Erythroblast (primary cell): Measurements from ENCODE around the gene MEGF9.

ENCODE experiments used
- GATA1 ChIP-seq: IDR thresholded peaks from 2 replicates; pipeline ENCODE4 v1.6.1; 2011; ENCODE audit warnings: low read depth, mild to moderate bottlenecking, control low read depth, low read length, moderate library complexity
- POLR2A ChIP-seq: IDR thresholded peaks from 2 replicates; pipeline ENCODE4 v1.6.1; 2011; ENCODE audit warnings: mild to moderate bottlenecking, low read length

DNA sequence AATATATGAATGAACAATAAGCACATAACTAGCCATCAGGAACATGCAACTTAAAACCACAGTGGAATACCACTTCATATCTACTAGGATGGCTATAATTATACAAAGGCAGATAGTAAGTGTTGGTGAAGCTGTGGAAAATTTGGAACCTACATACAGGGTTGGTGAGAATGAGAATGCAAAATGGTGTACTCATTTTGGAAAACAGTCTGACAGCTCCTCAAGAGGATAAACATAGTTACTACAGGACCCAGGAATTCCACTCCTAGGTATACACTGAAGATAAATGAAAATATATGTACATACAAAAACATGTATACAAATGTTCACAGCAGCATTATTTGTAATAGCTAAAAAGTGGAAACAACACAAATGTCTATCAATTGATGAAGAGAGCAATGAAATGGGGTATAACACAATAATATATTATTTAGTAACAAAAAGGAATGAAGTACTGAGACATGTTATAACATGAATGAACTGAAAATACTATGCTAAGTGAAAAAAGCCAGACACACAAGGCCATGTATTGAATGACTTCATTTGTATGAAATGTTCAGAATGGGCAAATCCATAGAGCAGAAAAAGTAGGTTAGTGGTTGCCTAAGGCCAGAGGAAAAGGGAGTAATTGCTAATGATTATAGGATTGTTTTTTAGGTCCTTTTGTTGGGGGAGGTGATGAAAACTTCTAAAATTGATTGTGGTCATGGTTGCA, 103.1 kb downstream of the MEGF9 start:
- TF ChIP-seq POLR2A: no peak
- TF ChIP-seq GATA1: no peak
